Hepatocyte (in vitro differentiated cells): ENCODE data around the gene SLFN14.

Experiments used
- CTCF ChIP-seq: fragments of 200-600 bp; sonication (generic); IDR thresholded peaks from 2 replicates; pipeline ENCODE4 v1.5.1; 2016; ENCODE audit warnings: antibody characterized with exemption, mild to moderate bottlenecking; ENCODE audit not compliant: poor library complexity
- EZH2phosphoT487 ChIP-seq: fragments of 200-600 bp; sonication (generic); IDR thresholded peaks from one replicate; pipeline ENCODE4 v1.6.1; 2018; ENCODE audit warnings: antibody characterized with exemption, mild to moderate bottlenecking, low read depth, moderate library complexity; ENCODE audit not compliant: unreplicated experiment, severe bottlenecking

DNA sequence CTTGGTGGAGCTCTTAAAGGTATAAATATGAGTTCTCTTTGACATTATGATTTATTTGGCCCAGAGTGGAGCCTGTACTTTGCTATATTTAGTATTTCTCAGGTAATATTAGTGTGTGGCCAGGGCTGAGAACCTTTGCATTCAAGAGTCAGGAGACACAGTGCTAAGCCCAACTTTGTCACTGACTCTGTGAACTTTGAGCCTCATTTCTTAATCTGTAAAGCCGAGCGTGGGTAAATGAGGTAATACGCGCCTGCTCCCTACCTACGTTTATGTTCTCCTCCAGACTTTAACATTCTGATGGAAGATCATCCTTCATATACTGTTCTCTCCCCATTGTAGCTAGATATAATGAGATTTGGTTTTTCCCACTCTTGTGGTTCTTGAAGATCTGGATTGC, 37.0 kb upstream of the SLFN14 start:
- TF ChIP-seq CTCF (no peak), EZH2phosphoT487 (no peak)
